Measurements from ENCODE around the gene YAP1.

DNA sequence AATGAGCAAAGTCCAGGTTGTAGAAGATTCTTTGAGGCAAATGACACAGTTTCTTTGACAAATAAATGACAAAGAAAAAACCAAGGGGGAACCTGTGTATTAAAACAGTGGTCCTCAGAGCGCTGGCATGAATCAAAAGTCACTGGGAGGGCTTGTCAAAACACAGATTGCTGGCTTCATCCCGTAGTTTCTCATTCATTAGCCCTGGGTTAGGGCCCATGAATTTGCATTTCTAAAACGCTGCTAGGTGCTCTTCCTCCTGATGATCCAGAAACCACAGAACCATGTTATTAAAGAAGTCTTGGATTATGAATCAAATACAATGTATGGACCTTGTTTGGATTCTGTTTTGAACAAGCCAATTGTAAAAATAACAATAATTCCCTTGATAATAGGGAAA is 92.7 kb downstream of the YAP1 start:
- TF ChIP-seq POLR2A (IDR thresholded peaks at IDR 0.05; ENCODE audit: low read depth, low read length) (no peak), POLR2AphosphoS5 (IDR thresholded peaks at IDR 0.05; ENCODE audit: low read depth, low read length) (no peak)

Measured in GM12892 (cell line).